ENCODE results near the gene ERBB4.

The ERBB4 gene

GRCh38 chr2:212428681-212429478, 109.7 kb downstream of the ERBB4 start:
- DNase-seq (ENCODE audit: low read depth in 2 of 2) = no peak

DNA sequence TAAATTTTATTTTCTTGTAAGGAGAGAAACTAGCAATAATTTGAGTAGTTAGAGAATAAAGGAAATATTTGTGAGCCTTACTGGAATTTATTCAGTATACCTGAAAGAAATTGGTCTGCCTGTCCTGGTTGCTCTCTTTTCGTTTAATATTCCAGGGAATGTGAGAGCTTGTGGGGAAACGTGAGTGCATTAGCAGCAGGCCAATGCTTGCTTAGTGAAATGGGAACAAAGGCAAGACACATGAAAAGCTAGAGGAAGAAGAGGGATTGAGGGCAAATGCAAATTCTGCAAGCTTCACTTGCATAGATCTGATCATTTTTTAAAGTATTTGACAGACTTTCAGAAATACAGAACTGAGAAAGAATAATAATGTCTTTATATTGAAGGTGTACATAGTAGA, 111.0 kb downstream of the ERBB4 start:
- DNase-seq (ENCODE audit: low read depth in 2 of 2) = no peak

DNA sequence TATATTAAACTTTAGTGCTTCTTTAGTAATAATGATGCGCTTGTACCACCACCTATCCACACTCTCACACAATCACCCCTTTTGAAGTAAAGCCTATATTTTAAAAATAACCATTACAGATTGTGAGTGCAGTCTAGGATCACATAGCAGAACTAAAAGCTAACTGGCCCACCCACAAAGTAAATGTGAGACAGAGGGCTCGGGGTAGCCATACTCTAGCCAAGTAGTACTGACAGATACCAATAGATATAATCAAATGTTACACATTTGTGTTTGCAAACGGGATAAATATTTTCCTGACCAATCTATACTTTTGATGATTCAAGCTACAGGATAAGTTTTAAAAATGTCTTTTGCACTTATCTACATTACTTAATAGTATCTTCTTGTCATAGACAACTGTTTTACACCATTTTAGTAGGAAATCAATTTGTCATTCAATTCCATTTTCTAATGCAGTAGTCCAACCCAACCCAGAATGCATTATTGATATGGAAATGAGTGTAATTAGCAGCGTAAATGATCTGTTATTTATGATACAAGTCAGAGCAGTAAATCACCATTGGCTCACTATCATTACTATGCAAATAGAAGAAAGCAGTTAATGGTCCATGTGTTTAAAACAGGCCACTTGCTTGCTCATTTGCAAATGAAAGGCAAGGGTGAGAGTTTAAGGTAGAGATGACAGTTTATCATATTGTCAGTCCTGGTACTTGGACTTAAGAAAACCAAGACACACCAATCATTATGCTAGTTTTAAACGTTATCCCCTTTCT, 111.8 kb downstream of the ERBB4 start:
- no peak for DNase-seq (ENCODE audit: low read depth in 2 of 2)

- no peak for DNase-seq (ENCODE audit: low read depth in 2 of 2)
Measured at GRCh38 chr2:212424082-212424481, 114.5 kb downstream of the ERBB4 start.

- no peak for DNase-seq (ENCODE audit: low read depth in 2 of 2)
Measured at GRCh38 chr2:212423089-212423488, 115.5 kb downstream of the ERBB4 start.

GRCh38 chr2:212421556-212422334, 116.9 kb downstream of the ERBB4 start:
- no peak for DNase-seq (ENCODE audit: low read depth in 2 of 2)

GRCh38 chr2:212416086-212416485, 122.5 kb downstream of the ERBB4 start:
- DNase-seq (ENCODE audit: low read depth in 2 of 2) = no peak

- no peak for DNase-seq (ENCODE audit: low read depth in 2 of 2)
Measured at GRCh38 chr2:212414767-212415211, 123.8 kb downstream of the ERBB4 start.

DNA sequence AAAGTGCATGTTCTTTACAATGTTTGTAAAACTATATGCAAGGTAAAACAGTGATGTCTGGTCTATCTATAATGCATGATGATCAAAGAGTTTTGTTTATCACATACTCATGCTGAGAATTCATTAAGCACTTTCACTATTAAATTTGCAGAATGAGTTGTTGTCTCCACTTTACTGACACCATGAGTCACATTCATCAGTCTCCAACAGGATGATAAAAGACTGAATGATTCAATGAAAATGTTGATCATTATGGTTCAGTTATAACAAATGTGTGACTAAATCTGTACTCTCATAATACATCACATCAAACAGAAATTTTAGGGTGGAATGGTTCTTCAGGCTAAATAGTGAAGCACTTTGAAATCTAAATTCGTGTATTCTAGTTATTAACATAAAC, 129.0 kb downstream of the ERBB4 start:
- no peak for DNase-seq (ENCODE audit: low read depth in 2 of 2)

- DNase-seq (ENCODE audit: low read depth in 2 of 2) = no peak
Measured at GRCh38 chr2:212408524-212408923, 130.1 kb downstream of the ERBB4 start.

DNA sequence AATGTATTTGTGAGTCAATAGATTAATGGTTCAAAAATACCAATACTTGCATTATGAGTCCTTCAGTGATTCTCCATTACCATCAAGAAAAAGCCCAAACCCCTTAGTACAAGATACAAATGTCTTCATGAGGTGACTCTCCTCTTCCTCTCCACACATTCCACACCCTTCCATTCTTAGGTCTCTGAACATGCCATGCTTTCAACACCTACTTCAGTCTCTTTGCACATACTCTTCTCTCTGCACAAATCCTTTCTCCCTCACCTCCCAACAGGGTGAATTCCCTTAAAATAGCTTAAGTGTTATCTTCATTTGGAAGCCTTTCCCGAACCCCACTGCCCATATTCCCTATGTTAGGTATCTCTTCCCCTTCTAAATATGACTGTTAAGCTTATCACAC, 131.9 kb downstream of the ERBB4 start:
- no peak for DNase-seq (ENCODE audit: low read depth in 2 of 2)

- DNase-seq (ENCODE audit: low read depth in 2 of 2) = no peak
Measured at GRCh38 chr2:212402316-212402715, 136.3 kb downstream of the ERBB4 start.

- no peak for DNase-seq (ENCODE audit: low read depth in 2 of 2)
Measured at GRCh38 chr2:212398316-212398715, 140.3 kb downstream of the ERBB4 start.

- DNase-seq (ENCODE audit: low read depth in 2 of 2) = no peak
Measured at GRCh38 chr2:212392544-212392943, 146.1 kb downstream of the ERBB4 start.

GRCh38 chr2:212392043-212392442, 146.6 kb downstream of the ERBB4 start:
- DNase-seq (ENCODE audit: low read depth in 2 of 2) = no peak

DNA sequence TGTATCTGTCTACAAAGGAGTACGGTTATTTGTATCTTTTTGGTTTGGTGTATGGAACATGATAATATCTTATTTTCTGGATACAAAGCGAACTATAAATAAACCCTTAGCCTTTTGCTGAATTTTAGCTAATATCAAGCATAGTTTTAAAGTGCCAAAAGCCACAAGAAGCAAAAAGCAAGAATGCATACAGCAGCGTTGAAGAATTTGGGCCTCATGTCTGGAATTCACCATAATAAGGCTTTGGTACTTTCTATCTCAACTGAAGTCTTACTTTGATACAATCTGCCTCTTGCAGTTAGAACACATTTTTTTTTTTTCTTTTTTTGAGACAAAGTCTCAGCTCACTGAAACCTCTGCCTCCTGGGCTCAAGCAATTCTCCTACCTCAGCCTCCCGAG, 151.5 kb downstream of the ERBB4 start:
- DNase-seq (ENCODE audit: low read depth in 2 of 2) = no peak

DNA sequence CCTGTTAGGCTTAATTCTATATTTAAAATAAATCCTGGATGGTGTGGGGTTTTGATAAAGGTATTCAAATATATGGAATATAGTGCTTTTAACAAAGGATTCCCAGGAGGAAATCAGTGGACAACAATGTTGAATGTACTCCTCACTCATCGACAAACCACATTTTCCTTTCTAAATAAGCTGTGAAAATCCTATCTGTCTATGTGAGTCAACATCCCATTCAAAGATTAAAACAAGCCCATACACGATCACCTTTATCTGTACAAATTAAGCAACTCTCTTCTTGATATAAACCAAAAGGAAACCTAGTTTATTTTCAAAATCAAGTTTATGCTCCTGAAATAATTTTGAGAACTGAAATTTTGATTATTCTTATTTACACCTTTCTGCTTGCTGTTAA, 153.4 kb downstream of the ERBB4 start:
- DNase-seq (ENCODE audit: low read depth in 2 of 2) = no peak

GRCh38 chr2:212384027-212384426, 154.6 kb downstream of the ERBB4 start:
- no peak for DNase-seq (ENCODE audit: low read depth in 2 of 2)

- no peak for DNase-seq (ENCODE audit: low read depth in 2 of 2)
Measured at GRCh38 chr2:212381428-212382102, 157.0 kb downstream of the ERBB4 start.

GRCh38 chr2:212379103-212379502, 159.5 kb downstream of the ERBB4 start:
- no peak for DNase-seq (ENCODE audit: low read depth in 2 of 2)

- DNase-seq (ENCODE audit: low read depth in 2 of 2) = no peak
Measured at GRCh38 chr2:212367431-212367830, 171.2 kb downstream of the ERBB4 start.
